HepG2 (cell line): Measurements from ENCODE around the gene CADPS2. TPM values are rescaled to one million over a fixed set of nuclear protein-coding genes. Genes with fewer than 3 reads are reported as not detected.

Source experiments
- BCLAF1 ChIP-seq: fragments of 450-650 bp; IDR thresholded peaks from 2 replicates; pipeline ENCODE4 v1.6.1; 2017; ENCODE audit warnings: mild to moderate bottlenecking
- CCAR2 ChIP-seq: fragments of 200-400 bp; formaldehyde crosslinking; optimal IDR thresholded peaks from 2 replicates; pipeline ENCODE3; 2018; ENCODE audit warnings: low read depth, mild to moderate bottlenecking, low read length, moderate library complexity
- MXD4 ChIP-seq: IDR thresholded peaks from 2 replicates; pipeline ENCODE4 v1.6.1; 2016; ENCODE audit warnings: mild to moderate bottlenecking, missing biosample characterization, missing genetic modification reagents
- NR1H2 ChIP-seq: sonication (generic); formaldehyde crosslinking; IDR thresholded peaks from 2 replicates; pipeline ENCODE4 v1.8.1; 2022; ENCODE audit warnings: low read depth, missing genetic modification reagents, borderline replicate concordance
- PAWR ChIP-seq: sonication (generic); formaldehyde crosslinking; IDR thresholded peaks from 2 replicates; pipeline ENCODE4 v1.4.0; 2020; ENCODE audit warnings: missing genetic modification reagents, mild to moderate bottlenecking, borderline replicate concordance
- REPIN1 ChIP-seq: sonication (generic); formaldehyde crosslinking; IDR thresholded peaks from 2 replicates; pipeline ENCODE4 v1.8.0; 2022; ENCODE audit warnings: missing genetic modification reagents, low read depth, mild to moderate bottlenecking, borderline replicate concordance
- RERE ChIP-seq: IDR thresholded peaks from 2 replicates; pipeline ENCODE4 v1.6.1; 2016; ENCODE audit warnings: low read depth, missing genetic modification reagents, missing compliant biosample characterization
- ZNF318 ChIP-seq: sonication (generic); formaldehyde crosslinking; IDR thresholded peaks from 2 replicates; pipeline ENCODE4 v1.4.0; 2020; ENCODE audit warnings: mild to moderate bottlenecking, missing genetic modification reagents
- ZNF451 ChIP-seq: sonication (generic); formaldehyde crosslinking; IDR thresholded peaks from 2 replicates; pipeline ENCODE4 v1.5.0; 2020; ENCODE audit warnings: mild to moderate bottlenecking, missing genetic modification reagents
- polyA plus RNA-seq, 8 experiments: library from polyadenylated mRNA; depleted of rRNA in 3 of 8; stranded (reverse) in 7 of 8; unstranded in 1 of 8; fragments of >200 nt; fragmentation: Illumina TruSeq in 4 of 8; extraction: Trizol in 4 of 8; gene quantifications; 2 replicates each; pipeline versions ENCODE4 v1.2.1 to v1.2.3, GENCODE V29; 2011 to 2016; ENCODE audit warnings: low read depth in 4 of 8, missing spikeins in 1 of 8, mixed read lengths in 1 of 8; ENCODE audit not compliant: insufficient read depth in 1 of 8
- total RNA-seq, 5 experiments: library from RNA; depleted of rRNA; stranded (reverse); fragments of >200 nt; fragmentation: Illumina TruSeq; extraction: Trizol; gene quantifications; 2 replicates each; pipeline ENCODE4 v1.2.3, GENCODE V29; 2016; ENCODE audit warnings: low read depth in 1 of 5

CADPS2 gene
- total and polyA plus RNA-seq, 2 of the 13 experiments (the other 11 are each of a cell fraction or from before 2014, with no cell fraction given) = 17.6 to 43.8 TPM

DNA sequence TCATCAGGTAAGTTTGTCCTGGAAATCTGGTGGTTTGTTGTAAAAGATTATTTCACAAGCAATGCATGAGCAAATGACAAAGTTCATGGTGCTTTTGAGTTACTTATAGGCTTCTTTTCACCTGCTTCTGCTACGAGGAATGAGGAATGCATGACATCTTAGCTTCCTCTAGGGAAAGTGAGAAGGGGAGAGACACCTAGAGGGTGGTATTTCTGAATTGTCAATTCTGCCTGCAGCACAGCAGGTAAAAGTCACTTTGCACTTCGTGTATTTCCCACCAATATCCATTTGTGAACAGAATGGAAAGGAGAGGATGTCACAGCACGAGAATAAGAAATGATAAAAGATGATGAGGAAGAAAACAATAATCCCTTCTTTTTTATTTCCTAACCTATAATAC is 428.3 kb downstream of the CADPS2 start (continued):
- TF ChIP-seq RERE (CRISPR knock-in tag) (no peak), MXD4 (no peak), ZNF451 (CRISPR knock-in tag) (no peak), PAWR (CRISPR knock-in tag) (no peak), NR1H2 (CRISPR knock-in tag) (no peak), ZNF318 (no peak), BCLAF1 (no peak), CCAR2 (no peak), REPIN1 (CRISPR knock-in tag) (no peak)
- TF ChIP-seq, all 625 proteins: peak for 0
